T47D (cell line): Measurements from ENCODE around the gene SESN2.
A peak's percentile ranks its signal among the peaks of the same experiment; 100 is the strongest.
"Not testable (repeated sequence)": the region's sequence is repeated elsewhere in the genome, so short reads cannot be mapped to it uniquely, and the experiment has no call there.

ENCODE experiments used
- DNase-seq, 2 experiments: peaks; one replicate each; pipeline versions ENCODE4 v3.0.0 to v3.0.0-alpha.2; 2011 to 2012; ENCODE audit warnings: low read depth in 1 of 2, low spot score in 1 of 2
- JUND ChIP-seq: IDR thresholded peaks from 2 replicates; pipeline ENCODE4 v1.6.1; 2012; ENCODE audit warnings: low read depth
- in situ Hi-C: cut with HindIII; loops from 2 replicates; pipeline ENCODE4 v1.10.0; 2016; ENCODE audit warnings: low sequenced_read_pairs, low pct_unique_long_range_greater_than_20kb

The SESN2 gene

GRCh38 chr1:28306301-28306949, 47.1 kb downstream of the SESN2 start:
- no peak for TF ChIP-seq JUND
- DNase-seq = peak in 1 of 2 experiments; percentile 42
- in situ Hi-C loops = no loop called here

GRCh38 chr1:28308750-28309149, 49.4 kb downstream of the SESN2 start:
- in situ Hi-C loops = no loop called here
- no peak for TF ChIP-seq JUND
- DNase-seq = no peak

- in situ Hi-C loops = no loop called here
- no peak for DNase-seq
- no peak for TF ChIP-seq JUND
Measured at GRCh38 chr1:28309702-28310101, 50.4 kb downstream of the SESN2 start.

GRCh38 chr1:28313702-28314546, 54.6 kb downstream of the SESN2 start:
- no peak for TF ChIP-seq JUND
- peak; percentile 23 to 84 for DNase-seq

GRCh38 chr1:28314547-28314941, 55.2 kb downstream of the SESN2 start:
- TF ChIP-seq JUND = no peak
- in situ Hi-C loops = no loop called here
- DNase-seq = no peak

More at GRCh38 chr1:28313702-28314546, 54.6 kb downstream of the SESN2 start:
- in situ Hi-C loops = no loop called here

DNA sequence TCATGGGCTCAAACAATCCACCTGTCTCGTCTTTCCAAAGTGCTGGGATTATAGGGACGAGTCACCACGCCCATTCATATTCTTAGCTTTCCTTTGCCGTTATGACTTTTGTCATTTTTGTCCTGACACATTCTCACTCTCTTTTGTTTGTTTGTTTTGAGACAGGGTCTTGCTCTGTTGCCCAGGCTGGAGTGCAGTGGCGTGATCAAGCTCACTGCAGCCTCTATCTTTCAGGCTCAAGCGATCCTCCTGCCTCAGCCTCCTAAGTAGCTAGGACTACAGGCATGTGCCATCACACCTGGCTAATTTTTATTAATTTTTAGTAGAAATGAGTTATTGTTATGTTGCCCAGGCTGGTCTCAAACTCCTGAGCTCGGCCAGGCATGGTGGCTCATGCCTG, 57.7 kb downstream of the SESN2 start:
- no peak for TF ChIP-seq JUND
- in situ Hi-C loops = no loop called here

GRCh38 chr1:28322194-28322593, 62.9 kb downstream of the SESN2 start:
- DNase-seq = no peak
- in situ Hi-C loops = no loop called here
- no peak for TF ChIP-seq JUND

More for the DNA sequence above, 57.7 kb downstream of the SESN2 start:
- no peak for DNase-seq

DNA sequence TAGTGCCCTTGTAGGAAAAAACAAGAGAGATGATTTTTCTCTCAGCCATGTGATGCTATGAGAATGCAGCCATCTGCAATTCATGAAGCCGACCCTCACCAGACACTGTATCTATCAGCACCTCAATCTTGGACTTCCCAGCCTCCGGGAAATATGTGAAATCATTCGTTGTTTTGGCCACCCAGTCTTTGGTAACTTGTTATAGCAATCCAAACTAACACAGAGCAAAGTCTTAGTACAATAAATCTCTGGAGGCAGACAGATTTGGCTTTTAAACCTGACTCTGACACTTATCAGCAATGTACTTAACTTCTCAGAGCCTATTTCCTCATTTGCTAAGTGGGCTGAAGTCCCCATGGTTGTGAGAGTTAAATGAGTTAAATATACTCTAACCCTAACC, 64.4 kb downstream of the SESN2 start:
- DNase-seq = no peak
- in situ Hi-C loops = no loop called here
- no peak for TF ChIP-seq JUND

GRCh38 chr1:28326515-28326914, 67.2 kb downstream of the SESN2 start:
- in situ Hi-C loops = no loop called here
- no peak for TF ChIP-seq JUND
- no peak for DNase-seq

- no peak for DNase-seq
- in situ Hi-C loops = no loop called here
- TF ChIP-seq JUND = no peak
Measured at GRCh38 chr1:28326984-28327383, 67.7 kb downstream of the SESN2 start.

DNA sequence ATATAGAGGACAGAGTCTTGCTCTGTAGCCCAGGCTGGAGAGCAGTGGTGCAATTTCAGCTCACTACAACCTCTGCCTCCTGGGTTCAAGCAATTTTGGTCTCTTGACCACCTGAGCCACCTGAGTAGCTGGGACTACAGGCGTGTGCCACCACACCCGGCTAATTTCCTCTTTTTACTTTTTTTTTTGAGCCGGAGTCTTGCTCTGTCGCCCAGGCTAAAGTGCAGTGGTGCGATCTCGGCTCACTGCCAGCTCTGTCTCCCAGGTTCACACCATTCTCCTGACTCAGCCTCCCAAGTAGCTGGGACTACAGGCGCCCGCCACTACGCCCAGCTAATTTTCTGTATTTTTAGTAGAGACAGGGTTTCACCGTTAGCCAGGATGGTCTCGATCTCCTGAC, 68.1 kb downstream of the SESN2 start:
- in situ Hi-C loops, DNase-seq: not testable (repeated sequence)

DNA sequence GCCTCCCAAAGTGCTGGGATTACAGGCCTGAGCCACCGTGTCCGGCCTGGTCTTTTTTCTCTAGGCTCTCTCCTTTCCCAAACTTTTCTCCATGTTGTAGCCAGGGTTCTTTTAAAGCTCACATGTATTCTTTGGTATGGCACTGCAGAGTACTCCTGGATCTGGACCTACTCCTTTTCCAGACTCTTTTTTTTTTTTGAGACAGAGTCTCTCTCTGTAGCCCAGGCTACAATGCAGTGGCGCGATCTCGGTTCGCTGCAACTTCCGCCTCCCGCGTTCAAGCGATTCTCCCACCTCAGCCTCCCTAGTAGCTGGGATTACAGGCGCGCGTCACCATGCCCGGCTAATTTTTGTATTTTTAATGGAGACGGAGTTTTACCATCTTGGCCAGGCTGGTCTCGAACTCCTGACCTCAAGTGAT, 68.9 kb downstream of the SESN2 start:
- in situ Hi-C loops = no loop called here
- TF ChIP-seq JUND = no peak
- no peak for DNase-seq

GRCh38 chr1:28329395-28330153, 70.3 kb downstream of the SESN2 start:
- in situ Hi-C loops = no loop called here
- TF ChIP-seq JUND = no peak
- no peak for DNase-seq
